ENCODE measurements around the gene CNNM2. TPM values are rescaled to one million over a fixed set of nuclear protein-coding genes. Genes with fewer than 3 reads are reported as not detected.

CNNM2 gene
- total RNA-seq, 1 experiment from 2014 or later, result 23.1 TPM

GRCh38 chr10:102900006-102900405, 18.1 kb upstream of the CNNM2 start:
- Histone ChIP-seq H3K27ac (ENCODE audit: low read depth, low read length) (no peak overlapping the region), H2AFZ (ENCODE audit: low read depth, low read length, poor library complexity, severe bottlenecking) (no peak overlapping the region), H3K36me3 (ENCODE audit: control insufficient read depth in 1 of 2, insufficient read depth in 2 of 2, low read length in 2 of 2) (no peaks in the 10 kb centered on the region), H3K27me3 (ENCODE audit: insufficient read depth, low read length) (no peaks in the 10 kb centered on the region), H3K79me2 (ENCODE audit: insufficient read depth, low read length) (no peaks in the 10 kb centered on the region), H3K4me2 (ENCODE audit: low read length) (no peak overlapping the region), H3K4me3 (replicated peaks in 1 of 2; ENCODE audit: low read depth in 1 of 2, low read length in 2 of 2) (no peak overlapping the region), H3K4me1 (ENCODE audit: control insufficient read depth in 1 of 2, insufficient read depth in 2 of 2, low read length in 2 of 2) (no peaks in the 10 kb centered on the region), H3K9me3 (ENCODE audit: control insufficient read depth in 1 of 2, insufficient read depth in 1 of 2, low read depth in 1 of 2, low read length in 2 of 2) (no peaks in the 10 kb centered on the region), H4K20me1 (ENCODE audit: insufficient read depth) (no peaks in the 10 kb centered on the region), H3K9me2 (ENCODE audit: insufficient read depth) (no peaks in the 10 kb centered on the region), H3K9ac (ENCODE audit: low read length) (no peak overlapping the region)
- CTCF ChIA-PET, result interaction anchor here (2.3 to 3.6 kb wide), 2 partner anchors 12 to 65 kb away, joined by 9 to 57 read pairs; partner anchors contain the start of gene CYP17A1
- BruUV-seq (replicated peaks), result no TSS peak
- intact Hi-C loops (cut with micrococcal nuclease), result no loop called here
- DNase-seq (ENCODE audit: low read depth, low spot score), result no peak
- ATAC-seq, result no peak
- POLR2A ChIA-PET, result no interaction called here
- TF ChIP-seq ZBTB33 (IDR thresholded peaks at IDR 0.05; ENCODE audit: extremely low read depth, insufficient replicate concordance, low read length) (no peak), ZNF274 (IDR thresholded peaks at IDR 0.05; ENCODE audit: low read depth, low read length) (no peak), FOSL1 (IDR thresholded peaks at IDR 0.05; ENCODE audit: low read depth) (no peak)
- RAD21 ChIA-PET (ENCODE audit: low non-redundant PET in 1 of 2, low total read pairs in 2 of 2, uncharacterized antibody in 2 of 2, unreplicated experiment in 2 of 2), result interaction anchor here in 1 of 2 experiments (2.4 kb wide), 1 partner anchor 64 kb away, joined by 20 read pairs; no protein-coding TSS in a partner anchor

GRCh38 chr10:102904346-102904745, 13.7 kb upstream of the CNNM2 start:
- Histone ChIP-seq H2AFZ (ENCODE audit: low read depth, low read length, poor library complexity, severe bottlenecking) (no peak overlapping the region), H4K20me1 (ENCODE audit: insufficient read depth) (no peaks in the 10 kb centered on the region), H3K4me3 (replicated peaks in 1 of 2; ENCODE audit: low read depth in 1 of 2, low read length in 2 of 2) (no peak overlapping the region), H3K9me2 (ENCODE audit: insufficient read depth) (no peaks in the 10 kb centered on the region), H3K79me2 (ENCODE audit: insufficient read depth, low read length) (no peaks in the 10 kb centered on the region), H3K9me3 (ENCODE audit: control insufficient read depth in 1 of 2, insufficient read depth in 1 of 2, low read depth in 1 of 2, low read length in 2 of 2) (no peaks in the 10 kb centered on the region), H3K9ac (ENCODE audit: low read length) (no peak overlapping the region), H3K27me3 (ENCODE audit: insufficient read depth, low read length) (no peaks in the 10 kb centered on the region), H3K4me2 (ENCODE audit: low read length) (no peak overlapping the region), H3K27ac (ENCODE audit: low read depth, low read length) (no peak overlapping the region), H3K36me3 (ENCODE audit: control insufficient read depth in 1 of 2, insufficient read depth in 2 of 2, low read length in 2 of 2) (no peaks in the 10 kb centered on the region), H3K4me1 (ENCODE audit: control insufficient read depth in 1 of 2, insufficient read depth in 2 of 2, low read length in 2 of 2) (no peaks in the 10 kb centered on the region)
- ChIA-PET CTCF (interaction anchor here (0.6 to 3.5 kb wide), 2 partner anchors 10 to 436 kb away, joined by 3 to 15 read pairs; no protein-coding TSS in a partner anchor), POLR2A (interaction anchor here (0.6 kb wide), 1 partner anchor 279 kb away, joined by 3 read pairs; no protein-coding TSS in a partner anchor), RAD21 (ENCODE audit: low non-redundant PET in 1 of 2, low total read pairs in 2 of 2, uncharacterized antibody in 2 of 2, unreplicated experiment in 2 of 2) (no interaction called here)
- no peak for ATAC-seq
- no peak for DNase-seq (ENCODE audit: low read depth, low spot score)
- no TSS peak for BruUV-seq (replicated peaks)
- intact Hi-C loops (cut with micrococcal nuclease), result no loop called here
- TF ChIP-seq EZH2 (IDR thresholded peaks at IDR 0.05), result no peak
- TF ChIP-seq POLR2AphosphoS5 (IDR thresholded peaks at IDR 0.05; ENCODE audit: low read depth, low read length), result no peak
- TF ChIP-seq MAX (IDR thresholded peaks at IDR 0.05), result no peak
- TF ChIP-seq CEBPB (IDR thresholded peaks at IDR 0.05; ENCODE audit: low read depth), result no peak
- TF ChIP-seq ELF1 (IDR thresholded peaks at IDR 0.05; ENCODE audit: borderline replicate concordance, low read depth), result no peak
- TF ChIP-seq EGR1 (IDR thresholded peaks at IDR 0.05; ENCODE audit: low read depth), result no peak
- no peak for TF ChIP-seq SIN3A (IDR thresholded peaks at IDR 0.05; ENCODE audit: low read depth)
- no peak for TF ChIP-seq ZBTB33 (IDR thresholded peaks at IDR 0.05; ENCODE audit: extremely low read depth, insufficient replicate concordance, low read length)
- no peak for TF ChIP-seq POLR2A (IDR thresholded peaks at IDR 0.05; ENCODE audit: borderline replicate concordance, extremely low read depth, insufficient read depth, insufficient read length)
- TF ChIP-seq ATF3 (IDR thresholded peaks at IDR 0.05), result no peak
- TF ChIP-seq JUND (IDR thresholded peaks at IDR 0.05), result no peak
- no peak for TF ChIP-seq EZH2phosphoT487 (IDR thresholded peaks at IDR 0.05; ENCODE audit: borderline replicate concordance)
- TF ChIP-seq FOSL1 (IDR thresholded peaks at IDR 0.05; ENCODE audit: low read depth), result no peak
- TF ChIP-seq RAD21 (IDR thresholded peaks at IDR 0.05; ENCODE audit: low read depth), result no peak
- no peak for TF ChIP-seq SP1 (IDR thresholded peaks at IDR 0.05; ENCODE audit: low read depth)
